PC-3 (cell line): ENCODE results near the gene GRIPAP1. TPM values are rescaled to one million over a fixed set of nuclear protein-coding genes. Genes with fewer than 3 reads are reported as not detected.

ENCODE experiments used
- ATAC-seq: fragments of 200-7000 bp; cut with Tn5 transposase; 2 replicates; pipeline ENCODE4 v1.9.1; 2020; ENCODE audit warnings: mild to moderate bottlenecking, moderate library complexity
- BruUV-seq: library from RNA; stranded (reverse); fragments of 400-500 nt; replicated peaks from 2 replicates; lab custom pipeline; 2021; lab: Mats Ljungman, UMichigan
- CTCF ChIA-PET: fragments of 300-600 bp; sonication (Branson Sonifier 250); formaldehyde crosslinking; loops from one replicate; lab custom pipeline; 2022; ENCODE audit warnings: antibody characterized with exemption; lab: Charles Lee
- POLR2A ChIA-PET: fragments of 300-600 bp; sonication (Branson Sonifier 250); formaldehyde crosslinking; loops from one replicate; lab custom pipeline; 2022; ENCODE audit warnings: antibody characterized with exemption; ENCODE audit not compliant: unreplicated experiment; lab: Charles Lee
- DNase-seq: peaks from one replicate; pipeline ENCODE4 v3.0.0-alpha.2; 2015
- H2AFZ ChIP-seq: fragments of 300-600 bp; sonication (generic); 2 replicates; pipeline ENCODE4 v1.6.0; 2016; ENCODE audit warnings: antibody characterized with exemption, low read length
- H3F3A ChIP-seq: fragments of 300-600 bp; sonication (generic); one replicate; pipeline ENCODE4 v1.6.0; 2017; ENCODE audit warnings: antibody characterized with exemption, low read length, control low read depth, mild to moderate bottlenecking; ENCODE audit not compliant: unreplicated experiment
- H3K27ac ChIP-seq: fragments of 300-600 bp; sonication (generic); 2 replicates; pipeline ENCODE4 v1.5.1; 2016; ENCODE audit warnings: mild to moderate bottlenecking, low read length
- H3K27me3 ChIP-seq: fragments of 300-600 bp; sonication (generic); 2 replicates; pipeline ENCODE4 v1.6.1; 2016; ENCODE audit warnings: low read length, mixed read lengths
- H3K36me3 ChIP-seq: fragments of 300-600 bp; sonication (generic); 2 replicates; pipeline ENCODE4 v1.6.1; 2016; ENCODE audit warnings: low read depth, mixed run types, low read length, mixed read lengths
- H3K4me1 ChIP-seq: fragments of 300-600 bp; sonication (generic); 2 replicates; pipeline ENCODE4 v1.5.1; 2016; ENCODE audit warnings: low read length; ENCODE audit not compliant: insufficient read depth
- H3K4me2 ChIP-seq: fragments of 300-600 bp; sonication (generic); 2 replicates; pipeline ENCODE4 v1.6.0; 2016; ENCODE audit warnings: low read length
- H3K4me3 ChIP-seq: fragments of 300-600 bp; sonication (generic); 2 replicates; pipeline ENCODE4 v1.5.1; 2016; ENCODE audit warnings: mild to moderate bottlenecking, low read length, mixed read lengths
- H3K79me2 ChIP-seq: fragments of 300-600 bp; sonication (generic); 2 replicates; pipeline ENCODE4 v1.6.1; 2017; ENCODE audit warnings: low read length, mixed read lengths
- H3K9ac ChIP-seq: fragments of 300-600 bp; sonication (generic); 2 replicates; pipeline ENCODE4 v1.6.0; 2016; ENCODE audit warnings: mild to moderate bottlenecking, low read length
- H3K9me2 ChIP-seq: fragments of 300-600 bp; sonication (generic); replicated peaks from 2 replicates; pipeline ENCODE4 v1.6.1; 2016; ENCODE audit warnings: mixed run types, low read length, mixed read lengths
- H3K9me3 ChIP-seq: fragments of 300-600 bp; sonication (generic); 2 replicates; pipeline ENCODE4 v1.6.1; 2016; ENCODE audit warnings: low read length, mixed read lengths
- H4K20me1 ChIP-seq: fragments of 300-600 bp; sonication (generic); 2 replicates; pipeline ENCODE4 v1.6.1; 2016; ENCODE audit warnings: low read length, mixed read lengths
- CTCF ChIP-seq: fragments of 300-600 bp; sonication (generic); conservative IDR thresholded peaks from 2 replicates; pipeline ENCODE4 v1.5.1; 2017; ENCODE audit warnings: antibody characterized with exemption, low read depth, mild to moderate bottlenecking, low read length
- EZH2 ChIP-seq: fragments of 300-600 bp; sonication (generic); IDR thresholded peaks from one replicate; pipeline ENCODE4 v1.6.1; 2017; ENCODE audit warnings: antibody characterized with exemption, mild to moderate bottlenecking, low read length; ENCODE audit not compliant: unreplicated experiment
- EZH2phosphoT487 ChIP-seq: fragments of 300-600 bp; sonication (generic); IDR thresholded peaks from 2 replicates; pipeline ENCODE4 v1.6.1; 2018; ENCODE audit warnings: mild to moderate bottlenecking, antibody characterized with exemption, low read length, borderline replicate concordance
- intact Hi-C: fragments of 100-400 bp; cut with micrococcal nuclease; formaldehyde crosslinking; loops from 2 replicates; pipeline ENCODE4 v1.9.0; 2023
- total RNA-seq: library from RNA; depleted of rRNA; stranded (reverse); fragments of >200 nt; gene quantifications from 2 replicates; pipeline ENCODE4 v1.2.3, GENCODE V29; 2014

GRIPAP1 gene
- total RNA-seq, 1 experiment from 2014 or later: 31.1 TPM

- H3K27ac ChIP-seq: peak overlapping the region; percentile 96
- no peaks in the 10 kb centered on the region for H3K9me2 ChIP-seq
- peaks cover 35% of the 10 kb centered on the region for H3K79me2 ChIP-seq
- ChIA-PET CTCF (interaction anchor here (0.6 kb wide), 1 partner anchor 263 kb away, joined by 3 read pairs; no protein-coding TSS in a partner anchor), POLR2A (interaction anchor here (0.6 to 0.7 kb wide), 3 partner anchors 23 to 88 kb away, joined by 3 to 6 read pairs (median 3); no protein-coding TSS in a partner anchor)
- peak overlapping the region; percentile 89 for H3K4me3 ChIP-seq
- DNase-seq (peak; percentile 53), ATAC-seq (peak; percentile 4)
- H3K36me3 ChIP-seq: no peaks in the 10 kb centered on the region
- no peaks in the 10 kb centered on the region for H3K27me3 ChIP-seq
- peak overlapping the region; percentile 86 for H3K4me2 ChIP-seq
- H3K9me3 ChIP-seq: no peaks in the 10 kb centered on the region
- BruUV-seq: TSS peak; percentile 71
- H3K9ac ChIP-seq: peak overlapping the region; percentile 90
- H2AFZ ChIP-seq: peak overlapping the region; percentile 82
- TF ChIP-seq EZH2 (no peak), EZH2phosphoT487 (no peak), CTCF (no peak)
- peaks cover 19% of the 10 kb centered on the region for H3K4me1 ChIP-seq
- intact Hi-C loops: loop anchor here (1.0 to 5.0 kb wide), 2 partner anchors 41 to 85 kb away; partner anchors contain the start of genes PIM2 and TFE3
- no peaks in the 10 kb centered on the region for H4K20me1 ChIP-seq
- H3F3A ChIP-seq: no peaks in the 10 kb centered on the region
These were observed 43.4 kb downstream of the GRIPAP1 start for GRCh38 chrX:48958635-48959094.

GRCh38 chrX:48957827-48958634, 44.0 kb downstream of the GRIPAP1 start:
- ChIA-PET POLR2A (interaction anchor here (0.7 kb wide), 2 partner anchors 84 to 148 kb away, joined by 3 to 6 read pairs; no protein-coding TSS in a partner anchor), CTCF (interaction anchor here (0.6 kb wide), 2 partner anchors 262 to 450 kb away, joined by 3 read pairs; no protein-coding TSS in a partner anchor)
- Histone ChIP-seq H3K4me2 (peak overlapping the region; percentile 96), H3K36me3 (no peaks in the 10 kb centered on the region), H3F3A (no peaks in the 10 kb centered on the region), H3K9ac (peak overlapping the region; percentile 90), H3K4me3 (peak overlapping the region; percentile 89), H3K27me3 (no peaks in the 10 kb centered on the region), H3K9me3 (no peaks in the 10 kb centered on the region), H3K9me2 (no peaks in the 10 kb centered on the region), H3K27ac (peak overlapping the region; percentile 96), H3K79me2 (peaks cover 41% of the 10 kb centered on the region), H3K4me1 (peaks cover 19% of the 10 kb centered on the region), H2AFZ (peak overlapping the region; percentile 89), H4K20me1 (no peaks in the 10 kb centered on the region)
- intact Hi-C loops: loop anchor here (1.0 to 5.0 kb wide), 2 partner anchors 41 to 85 kb away; partner anchors contain the start of genes PIM2 and TFE3
- TF ChIP-seq EZH2phosphoT487: no peak
- TF ChIP-seq CTCF: no peak
- no peak for TF ChIP-seq EZH2
- DNase-seq: peak; percentile 97
- peak; percentile 91 for ATAC-seq
- TSS peak; percentile 27 for BruUV-seq
